ENCODE data around the gene ACOX1. TPM values are rescaled to one million over a fixed set of nuclear protein-coding genes. Genes with fewer than 3 reads are reported as not detected.
A peak's percentile ranks its signal among the peaks of the same experiment; 100 is the strongest.

ACOX1 gene
- total and polyA plus RNA-seq, 2 donors from 2014 or later, result 24.7 to 60.6 TPM

DNA sequence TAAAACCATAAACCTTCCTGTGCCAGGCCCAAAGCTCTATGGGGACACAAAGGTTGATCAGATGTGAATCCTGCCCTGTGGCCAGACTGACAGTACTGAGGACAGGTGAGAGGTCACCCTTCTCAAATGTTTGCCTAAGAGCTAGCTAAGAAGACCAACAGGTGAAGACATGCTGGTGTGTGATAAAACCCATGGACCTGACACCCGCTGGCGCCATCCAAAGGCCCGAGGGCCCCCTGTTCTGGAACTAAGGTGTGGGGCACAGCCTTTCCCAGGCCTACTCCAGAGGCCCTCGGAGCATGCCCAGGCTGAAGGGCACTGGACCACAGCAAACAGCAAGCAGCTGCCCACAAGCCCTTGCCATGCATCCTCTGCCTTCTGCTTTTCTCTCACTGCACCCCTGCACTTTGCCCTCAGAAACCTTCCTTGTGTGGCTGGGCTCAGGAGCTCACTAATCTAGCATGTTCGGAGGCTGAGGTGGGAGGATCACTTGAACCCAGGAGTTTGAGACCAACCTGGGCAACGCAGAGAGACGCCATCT is 16.5 kb upstream of the ACOX1 start:
- Histone ChIP-seq H3K36me3 (ENCODE audit: control insufficient read depth in 2 of 3, insufficient read depth in 3 of 3, low read length in 3 of 3) (peaks cover 0 to 5% (median 4%) of the 10 kb centered on the region in 3 donors), H3K4me3 (ENCODE audit: low read length in 3 of 3) (no peak overlapping the region), H3K27ac (ENCODE audit: low read depth in 2 of 2, low read length in 2 of 2) (peak overlapping the region; percentile 32 to 57), H3K4me1 (ENCODE audit: control insufficient read depth in 2 of 3, insufficient read depth in 2 of 3, low read depth in 1 of 3, low read length in 3 of 3) (peaks cover 0 to 6% (median 4%) of the 10 kb centered on the region in 3 donors), H3K9ac (ENCODE audit: low read length in 3 of 3) (no peak overlapping the region), H3K27me3 (ENCODE audit: control insufficient read depth, insufficient read depth, low read length) (no peaks in the 10 kb centered on the region), H3K9me3 (ENCODE audit: control insufficient read depth in 2 of 3, insufficient read depth in 1 of 3, low read length in 3 of 3) (no peaks in the 10 kb centered on the region)
- TF ChIP-seq, protein P1, sequence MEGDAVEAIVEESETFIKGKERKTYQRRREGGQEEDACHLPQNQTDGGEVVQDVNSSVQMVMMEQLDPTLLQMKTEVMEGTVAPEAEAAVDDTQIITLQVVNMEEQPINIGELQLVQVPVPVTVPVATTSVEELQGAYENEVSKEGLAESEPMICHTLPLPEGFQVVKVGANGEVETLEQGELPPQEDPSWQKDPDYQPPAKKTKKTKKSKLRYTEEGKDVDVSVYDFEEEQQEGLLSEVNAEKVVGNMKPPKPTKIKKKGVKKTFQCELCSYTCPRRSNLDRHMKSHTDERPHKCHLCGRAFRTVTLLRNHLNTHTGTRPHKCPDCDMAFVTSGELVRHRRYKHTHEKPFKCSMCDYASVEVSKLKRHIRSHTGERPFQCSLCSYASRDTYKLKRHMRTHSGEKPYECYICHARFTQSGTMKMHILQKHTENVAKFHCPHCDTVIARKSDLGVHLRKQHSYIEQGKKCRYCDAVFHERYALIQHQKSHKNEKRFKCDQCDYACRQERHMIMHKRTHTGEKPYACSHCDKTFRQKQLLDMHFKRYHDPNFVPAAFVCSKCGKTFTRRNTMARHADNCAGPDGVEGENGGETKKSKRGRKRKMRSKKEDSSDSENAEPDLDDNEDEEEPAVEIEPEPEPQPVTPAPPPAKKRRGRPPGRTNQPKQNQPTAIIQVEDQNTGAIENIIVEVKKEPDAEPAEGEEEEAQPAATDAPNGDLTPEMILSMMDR (IDR thresholded peaks at IDR 0.05; ENCODE audit: borderline replicate concordance, extremely low read depth, insufficient read depth), result no peak
- intact Hi-C loops (cut with DNase I), result no loop called here
- DNase-seq (peak in 2 of 5 donors; percentile 21 to 32), FAIRE-seq (no peak)

DNA sequence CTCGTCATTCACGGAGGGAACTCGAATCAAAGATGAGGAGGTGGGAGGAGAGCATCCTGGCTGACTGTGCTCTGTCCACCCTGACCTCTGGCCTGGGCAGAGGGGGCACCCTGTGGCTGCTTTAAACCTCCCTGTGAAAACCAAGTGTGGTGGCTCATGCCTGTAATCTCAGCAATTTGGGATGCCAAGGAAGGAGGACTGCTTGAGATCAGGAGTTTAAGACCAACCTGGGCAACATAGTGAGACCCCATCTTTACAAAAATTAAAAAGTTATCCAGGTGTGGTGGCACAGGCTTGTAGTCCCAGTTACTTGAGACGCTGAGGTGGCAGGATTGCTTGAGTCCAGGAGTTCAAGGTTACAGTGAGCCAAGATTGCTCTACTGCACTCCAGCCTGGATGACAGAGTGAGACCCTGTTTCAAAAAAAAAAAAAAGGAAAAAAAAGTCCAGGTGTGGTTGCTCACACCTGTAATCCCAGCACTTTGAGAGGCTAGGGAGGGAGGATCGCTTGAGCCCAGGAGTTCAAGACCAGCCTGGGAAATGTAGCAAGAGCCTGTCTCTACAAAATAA is 15.9 kb upstream of the ACOX1 start:
- Histone ChIP-seq H3K4me1 (ENCODE audit: control insufficient read depth in 2 of 3, insufficient read depth in 2 of 3, low read depth in 1 of 3, low read length in 3 of 3) (peaks cover 0 to 6% (median 4%) of the 10 kb centered on the region in 3 donors), H3K9me3 (ENCODE audit: control insufficient read depth in 2 of 3, insufficient read depth in 1 of 3, low read length in 3 of 3) (no peaks in the 10 kb centered on the region), H3K4me3 (ENCODE audit: low read length in 3 of 3) (no peak overlapping the region), H3K27me3 (ENCODE audit: control insufficient read depth, insufficient read depth, low read length) (no peaks in the 10 kb centered on the region), H3K27ac (ENCODE audit: low read depth in 2 of 2, low read length in 2 of 2) (peak overlapping the region in 1 of 2 donors; percentile 57), H3K36me3 (ENCODE audit: control insufficient read depth in 2 of 3, insufficient read depth in 3 of 3, low read length in 3 of 3) (peaks cover 0 to 5% (median 4%) of the 10 kb centered on the region in 3 donors), H3K9ac (ENCODE audit: low read length in 3 of 3) (no peak overlapping the region)
- intact Hi-C loops (cut with DNase I), result no loop called here
- FAIRE-seq, result no peak
- peak in 2 of 5 donors; percentile 19 to 39 for DNase-seq
- TF ChIP-seq, protein P1 (IDR thresholded peaks at IDR 0.05; ENCODE audit: borderline replicate concordance, extremely low read depth, insufficient read depth), result no peak

DNA sequence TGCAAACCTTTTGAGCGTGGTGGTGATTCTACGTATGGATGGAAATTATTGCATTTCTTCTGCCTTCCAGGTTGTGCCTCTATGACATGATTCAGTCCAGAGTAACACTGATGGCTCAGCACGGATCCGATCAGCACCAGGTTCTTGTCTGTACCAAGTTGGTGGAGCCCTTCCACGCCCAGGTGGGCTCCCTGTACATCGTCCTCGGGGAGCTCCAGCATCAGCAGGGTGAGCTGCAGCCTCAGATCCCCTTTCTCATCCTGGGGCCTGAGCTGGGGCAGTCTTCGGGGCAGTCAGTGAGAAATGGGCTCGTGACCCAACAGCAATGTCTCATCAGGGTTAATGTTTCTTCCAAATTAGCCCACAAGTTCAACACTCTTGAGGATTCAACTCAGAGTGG is 12.4 kb upstream of the ACOX1 start:
- intact Hi-C loops (cut with DNase I), result no loop called here
- peaks cover 0 to 10% (median 4%) of the 10 kb centered on the region in 3 donors for H3K36me3 ChIP-seq (ENCODE audit: control insufficient read depth in 2 of 3, insufficient read depth in 3 of 3, low read length in 3 of 3)
- H3K27me3 ChIP-seq (ENCODE audit: control insufficient read depth, insufficient read depth, low read length), result no peaks in the 10 kb centered on the region
- H3K9me3 ChIP-seq (ENCODE audit: control insufficient read depth in 2 of 3, insufficient read depth in 1 of 3, low read length in 3 of 3), result no peaks in the 10 kb centered on the region
- FAIRE-seq, result no peak
- DNase-seq, result peak in 1 of 5 donors; percentile 37
- H3K9ac ChIP-seq (ENCODE audit: low read length in 3 of 3), result no peak overlapping the region
- no peak overlapping the region for H3K27ac ChIP-seq (ENCODE audit: low read depth in 2 of 2, low read length in 2 of 2)
- peaks cover 0 to 3% (median 0%) of the 10 kb centered on the region in 3 donors for H3K4me1 ChIP-seq (ENCODE audit: control insufficient read depth in 2 of 3, insufficient read depth in 2 of 3, low read depth in 1 of 3, low read length in 3 of 3)
- TF ChIP-seq, protein P1 (IDR thresholded peaks at IDR 0.05; ENCODE audit: borderline replicate concordance, extremely low read depth, insufficient read depth), result no peak
- no peak overlapping the region for H3K4me3 ChIP-seq (ENCODE audit: low read length in 3 of 3)
